Testis (tissue), 2 donors: ENCODE measurements around the gene RNF113B.

Experiments used
- CTCF ChIP-seq, 3 experiments: fragments of 450-650 bp in 2 of 3; fragments of 200-600 bp in 1 of 3; sonication (generic) in 1 of 3; IDR thresholded peaks; one replicate each; pipeline ENCODE4 v1.5.1; 2016 to 2019; ENCODE audit warnings: antibody characterized with exemption in 3 of 3, mild to moderate bottlenecking in 2 of 3, moderate library complexity in 1 of 3
- POLR2A ChIP-seq: fragments of 450-650 bp; IDR thresholded peaks from one replicate; pipeline ENCODE4 v1.6.1; 2017; ENCODE audit warnings: antibody characterized with exemption, mild to moderate bottlenecking, moderate library complexity

- TF ChIP-seq CTCF (IDR thresholded peaks at IDR 0.05): no peak
- TF ChIP-seq POLR2A: no peak
These were observed 32.2 kb downstream of the RNF113B start for GRCh38 chr13:98144801-98145350.
